Omental fat pad (tissue), 4 donors: ENCODE data around the gene JAG2. TPM values are rescaled to one million over a fixed set of nuclear protein-coding genes. Genes with fewer than 3 reads are reported as not detected.
"Not testable (repeated sequence)": the region's sequence is repeated elsewhere in the genome, so short reads cannot be mapped to it uniquely, and the experiment has no call there.

Experiments
- ATAC-seq: fragments of 150-250 bp; one replicate; pipeline ENCODE4 v1.9.1; 2016; ENCODE audit warnings: mild to moderate bottlenecking, moderate library complexity; ENCODE audit not compliant: low FRiP score
- DNase-seq: peaks from one replicate; pipeline ENCODE4 v3.0.0-alpha.2; 2019; ENCODE audit warnings: low spot score
- CTCF ChIP-seq, 3 donors: fragments of 450-650 bp; IDR thresholded peaks; one replicate each; pipeline ENCODE4 v1.5.1; 2016 to 2017; ENCODE audit warnings: antibody characterized with exemption in 3 of 3, mild to moderate bottlenecking in 3 of 3, moderate library complexity in 2 of 3
- total RNA-seq, 4 donors: library from RNA; depleted of rRNA; stranded (reverse); fragments of >200 nt; gene quantifications; one replicate each; pipeline ENCODE4 v1.1.0, GENCODE V29; 2016

The JAG2 gene
- total RNA-seq, 4 donors from 2014 or later: 4.7 to 21.3 (median 8.3) TPM

- ATAC-seq: no peak
- no peak for DNase-seq
- TF ChIP-seq CTCF (IDR thresholded peaks at IDR 0.05): no peak
Measured at GRCh38 chr14:105117710-105118385, 50.7 kb downstream of the JAG2 start.

- DNase-seq (no peak), ATAC-seq (no peak)
- no peak for TF ChIP-seq CTCF (IDR thresholded peaks at IDR 0.05)
Measured at GRCh38 chr14:105117257-105117646, 51.3 kb downstream of the JAG2 start.

GRCh38 chr14:105116451-105117256 lies 51.9 kb downstream of the JAG2 start:
- ATAC-seq (no peak), DNase-seq (no peak)
- TF ChIP-seq CTCF (IDR thresholded peaks at IDR 0.05): no peak

GRCh38 chr14:105109243-105109642 lies 59.3 kb downstream of the JAG2 start:
- ATAC-seq, DNase-seq: not testable (repeated sequence)

GRCh38 chr14:105108516-105108864 lies 60.1 kb downstream of the JAG2 start:
- no peak for DNase-seq
- ATAC-seq: no peak
- no peak for TF ChIP-seq CTCF (IDR thresholded peaks at IDR 0.05)

- TF ChIP-seq CTCF (IDR thresholded peaks at IDR 0.05): no peak
- DNase-seq: no peak
- ATAC-seq: no peak
Measured at GRCh38 chr14:105107781-105108515, 60.6 kb downstream of the JAG2 start.

GRCh38 chr14:105107351-105107750 lies 61.2 kb downstream of the JAG2 start:
- DNase-seq (no peak), ATAC-seq (no peak)
- no peak for TF ChIP-seq CTCF (IDR thresholded peaks at IDR 0.05)
